B cell (primary cell): ENCODE results near the gene SORL1. TPM values are rescaled to one million over a fixed set of nuclear protein-coding genes. Genes with fewer than 3 reads are reported as not detected.

Experiments
- polyA plus RNA-seq: library from polyadenylated mRNA; depleted of rRNA; stranded (reverse); fragments of >200 nt; gene quantifications from 2 replicates; pipeline ENCODE4 v1.2.3, GENCODE V29; 2012
- total RNA-seq, 2 donors: library from RNA; stranded (reverse); fragments of 120-200 nt in 1 of 2; gene quantifications; 1 replicate in 1 of 2; 2 replicates in 1 of 2; pipeline versions ENCODE4 v1.2.3 to v1.2.4, GENCODE V29; 2013 to 2022

SORL1 gene
- total and polyA plus RNA-seq, 2 donors (not counting 1 experiment from before 2014, with no cell fraction given), result 13.0 to 396 TPM

Other genes starting within 250 kb of the SORL1 start
- 54.3 and 54.8 TPM in 2 replicates for gene SC5D, start 159.5 kb upstream of the SORL1 start, total RNA-seq
- gene SC5D, start 159.5 kb upstream of the SORL1 start, polyA plus RNA-seq, result 15.2 and 26.2 TPM in 2 replicates